Endodermal cell (in vitro differentiated cells): ENCODE results near the gene GRK1. TPM values are rescaled to one million over a fixed set of nuclear protein-coding genes. Genes with fewer than 3 reads are reported as not detected.

Experiments used
- DNase-seq: peaks from one replicate; pipeline ENCODE4 v3.0.0-alpha.2; 2017
- H3K27ac ChIP-seq: 2 replicates; pipeline ENCODE4 v1.5.1; 2013; ENCODE audit warnings: mild to moderate bottlenecking, low read depth, low read length, moderate library complexity
- H3K27me3 ChIP-seq: 2 replicates; pipeline ENCODE4 v1.6.1; 2013; ENCODE audit warnings: mild to moderate bottlenecking, low read length, moderate library complexity; ENCODE audit not compliant: insufficient read depth, control insufficient read depth, poor library complexity, severe bottlenecking
- H3K36me3 ChIP-seq: 2 replicates; pipeline ENCODE4 v1.7.0; 2013; ENCODE audit warnings: mild to moderate bottlenecking, low read length, moderate library complexity; ENCODE audit not compliant: control insufficient read depth, insufficient read depth
- H3K4me1 ChIP-seq: one replicate; pipeline ENCODE4 v1.7.0; 2013; ENCODE audit warnings: low read length; ENCODE audit not compliant: control insufficient read depth, insufficient read depth
- H3K4me3 ChIP-seq: 2 replicates; pipeline ENCODE4 v1.5.1; 2013; ENCODE audit warnings: mild to moderate bottlenecking, low read length, moderate library complexity
- H3K9ac ChIP-seq: 2 replicates; pipeline ENCODE4 v1.6.1; 2013; ENCODE audit warnings: mild to moderate bottlenecking, low read length, moderate library complexity; ENCODE audit not compliant: poor library complexity, severe bottlenecking; ENCODE audit errors: extremely low read depth
- H3K9me3 ChIP-seq: 2 replicates; pipeline ENCODE4 v1.6.1; 2013; ENCODE audit warnings: mild to moderate bottlenecking, low read length, moderate library complexity; ENCODE audit not compliant: control insufficient read depth
- H3K27ac Mint-ChIP-seq: 2 replicates; pipeline ENCODE4 v1.8.0; 2020; ENCODE audit warnings: mixed read lengths
- H3K27me3 Mint-ChIP-seq: 2 replicates; pipeline ENCODE4 v1.8.0; 2021; ENCODE audit warnings: mild to moderate bottlenecking, mixed read lengths; ENCODE audit not compliant: insufficient read depth
- H3K36me3 Mint-ChIP-seq: 2 replicates; pipeline ENCODE4 v1.8.0; 2020; ENCODE audit warnings: low read depth, mixed read lengths
- H3K4me1 Mint-ChIP-seq: 2 replicates; pipeline ENCODE4 v1.8.0; 2020; ENCODE audit warnings: mixed read lengths
- H3K4me3 Mint-ChIP-seq: 2 replicates; pipeline ENCODE4 v1.8.0; 2020; ENCODE audit warnings: mild to moderate bottlenecking, moderate library complexity, mixed read lengths
- H3K9me3 Mint-ChIP-seq: 2 replicates; pipeline ENCODE4 v1.8.0; 2020; ENCODE audit warnings: mild to moderate bottlenecking, mixed read lengths
- WGBS, 2 experiments: methylation state at CpG; one replicate each; pipeline versions ENCODE4 v1.1.5 to v1.1.7; 2013; ENCODE audit warnings: missing lambda C conversion rate in 2 of 2, mixed read lengths in 1 of 2; ENCODE audit not compliant: insufficient coverage in 1 of 2, insufficient read length in 1 of 2; 5-methylcytosine and 5-hydroxymethylcytosine counted together
- total RNA-seq, 2 donors: library from RNA; stranded (reverse); fragmentation: NEBNext Ultra II Directional in 1 of 2; extraction: Animal tissue kit (Norgen Biotek cat#: 25700) in 1 of 2; gene quantifications; 2 replicates in 1 of 2; 3 replicates in 1 of 2; pipeline ENCODE4 v1.2.1, GENCODE V29; 2021
- TF ChIP-seq, protein P1 (sequence below): fragments of 200-600 bp; sonication (generic); conservative IDR thresholded peaks from 2 replicates; pipeline ENCODE4 v1.5.0; 2021; ENCODE audit warnings: antibody characterized with exemption, mild to moderate bottlenecking

GRK1 gene
- total RNA-seq, 2 donors from 2014 or later, result 1.7 to 2.5 TPM

DNA sequence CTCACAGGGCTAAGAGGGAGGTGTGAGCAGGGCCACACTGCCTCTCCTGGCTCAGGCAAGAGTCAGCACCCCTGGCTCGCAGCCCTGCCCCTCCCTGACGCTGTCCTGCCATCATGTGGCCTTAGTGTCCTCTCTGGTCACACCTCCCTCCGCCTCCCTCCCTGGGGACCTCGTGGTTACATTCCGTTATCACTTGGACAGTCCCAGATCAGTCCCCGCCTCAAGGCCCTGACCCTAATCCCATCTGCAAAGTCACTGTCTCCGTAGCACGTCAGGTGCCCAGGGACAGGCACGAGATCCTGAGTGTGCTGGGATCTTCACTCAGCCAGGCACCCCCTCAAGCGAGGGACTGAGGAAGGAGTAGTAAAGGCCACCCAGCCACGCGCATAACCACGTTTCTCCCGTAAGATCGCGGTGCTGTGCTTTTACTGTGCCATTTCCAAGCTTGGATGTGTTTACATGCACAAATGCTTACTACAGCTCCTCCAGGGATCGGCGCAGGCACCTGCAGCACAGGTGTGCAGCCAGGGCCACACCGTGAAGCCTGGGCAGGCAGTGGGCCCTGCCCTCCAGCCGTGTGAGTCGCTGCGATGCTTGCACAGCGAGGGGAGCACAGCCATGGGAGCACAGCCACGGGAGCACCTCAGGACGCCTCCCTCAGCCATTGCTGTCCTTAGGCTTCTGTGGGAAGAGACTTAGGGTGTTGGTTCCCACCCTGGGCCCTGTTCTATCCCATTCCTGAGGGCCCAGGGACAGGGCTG is 81.3 kb downstream of the GRK1 start:
- H3K9me3 Mint-ChIP-seq, result peaks cover 8% of the 10 kb centered on the region
- no peak for DNase-seq
- H3K36me3 Mint-ChIP-seq, result no peaks in the 10 kb centered on the region
- Histone ChIP-seq H3K9ac (no peak overlapping the region), H3K36me3 (no peaks in the 10 kb centered on the region), H3K9me3 (peaks cover 6% of the 10 kb centered on the region), H3K27ac (no peak overlapping the region), H3K4me3 (no peak overlapping the region), H3K4me1 (no peaks in the 10 kb centered on the region), H3K27me3 (no peaks in the 10 kb centered on the region)
- no peak overlapping the region for H3K4me3 Mint-ChIP-seq
- WGBS, 2 experiments, result 87 to 88% methylated on average over 23 to 25 of the region's 25 CpGs
- no peak overlapping the region for H3K27ac Mint-ChIP-seq
- H3K27me3 Mint-ChIP-seq, result peaks cover 2% of the 10 kb centered on the region
- H3K4me1 Mint-ChIP-seq, result no peaks in the 10 kb centered on the region
- TF ChIP-seq, protein P1, sequence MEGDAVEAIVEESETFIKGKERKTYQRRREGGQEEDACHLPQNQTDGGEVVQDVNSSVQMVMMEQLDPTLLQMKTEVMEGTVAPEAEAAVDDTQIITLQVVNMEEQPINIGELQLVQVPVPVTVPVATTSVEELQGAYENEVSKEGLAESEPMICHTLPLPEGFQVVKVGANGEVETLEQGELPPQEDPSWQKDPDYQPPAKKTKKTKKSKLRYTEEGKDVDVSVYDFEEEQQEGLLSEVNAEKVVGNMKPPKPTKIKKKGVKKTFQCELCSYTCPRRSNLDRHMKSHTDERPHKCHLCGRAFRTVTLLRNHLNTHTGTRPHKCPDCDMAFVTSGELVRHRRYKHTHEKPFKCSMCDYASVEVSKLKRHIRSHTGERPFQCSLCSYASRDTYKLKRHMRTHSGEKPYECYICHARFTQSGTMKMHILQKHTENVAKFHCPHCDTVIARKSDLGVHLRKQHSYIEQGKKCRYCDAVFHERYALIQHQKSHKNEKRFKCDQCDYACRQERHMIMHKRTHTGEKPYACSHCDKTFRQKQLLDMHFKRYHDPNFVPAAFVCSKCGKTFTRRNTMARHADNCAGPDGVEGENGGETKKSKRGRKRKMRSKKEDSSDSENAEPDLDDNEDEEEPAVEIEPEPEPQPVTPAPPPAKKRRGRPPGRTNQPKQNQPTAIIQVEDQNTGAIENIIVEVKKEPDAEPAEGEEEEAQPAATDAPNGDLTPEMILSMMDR, result no peak

DNA sequence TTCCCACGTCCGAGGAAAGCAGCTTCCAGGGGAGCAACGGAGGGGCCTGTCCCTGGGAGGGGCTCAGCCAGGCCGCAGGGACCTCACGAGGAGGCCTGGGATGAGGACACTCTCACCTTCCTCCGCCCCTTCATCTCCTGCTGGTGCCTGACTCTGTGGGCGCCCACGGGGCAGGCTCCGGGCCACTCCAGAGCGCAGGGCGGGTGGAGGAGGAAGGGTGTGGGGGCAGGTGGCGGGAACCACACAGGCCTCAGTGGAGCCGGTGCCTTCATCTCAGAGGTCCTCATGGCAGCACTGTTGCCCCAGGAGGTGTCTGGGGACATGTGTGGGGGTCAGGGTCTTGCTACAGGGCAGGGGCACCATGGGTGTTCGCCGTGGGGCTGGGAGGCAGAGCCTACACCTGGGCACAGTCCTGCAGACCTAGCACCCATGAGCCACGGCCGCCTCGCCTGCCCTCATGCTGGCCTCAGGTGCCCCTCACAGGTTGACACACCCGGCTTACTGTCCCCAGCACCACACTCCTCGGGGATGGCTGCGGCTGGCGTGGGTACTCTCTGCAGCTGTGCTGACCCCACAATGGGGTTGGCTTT is 81.9 kb downstream of the GRK1 start:
- WGBS, 2 experiments, result 91 to 95% methylated on average over 15 to 22 of the region's 22 CpGs
- no peak for DNase-seq
- H3K36me3 Mint-ChIP-seq, result no peaks in the 10 kb centered on the region

DNA sequence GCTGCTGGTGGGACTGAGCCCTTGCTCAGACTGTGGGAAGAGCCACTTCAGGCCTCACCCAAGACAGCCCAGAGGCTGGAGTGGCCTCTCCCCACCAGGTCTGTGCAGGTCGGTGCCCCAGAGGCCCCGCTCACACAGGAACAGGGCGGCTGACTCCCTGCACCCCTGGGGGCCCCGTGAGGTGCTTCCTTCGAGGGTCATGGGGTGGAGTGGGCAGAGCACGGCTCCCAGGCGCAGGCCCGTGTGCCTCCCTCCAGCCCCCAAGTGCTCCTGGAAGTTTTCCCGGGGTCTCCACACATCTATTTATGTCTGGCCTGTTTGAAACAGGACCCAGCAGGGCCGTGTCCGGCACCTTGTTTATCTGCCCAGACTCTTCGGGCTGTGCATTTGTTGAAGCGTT is 82.5 kb downstream of the GRK1 start:
- no peaks in the 10 kb centered on the region for H3K4me1 Mint-ChIP-seq

More for the DNA sequence above, 81.9 kb downstream of the GRK1 start:
- Histone ChIP-seq H3K9ac (no peak overlapping the region), H3K4me3 (no peak overlapping the region), H3K36me3 (no peaks in the 10 kb centered on the region), H3K27ac (no peak overlapping the region), H3K4me1 (no peaks in the 10 kb centered on the region), H3K9me3 (peaks cover 6% of the 10 kb centered on the region), H3K27me3 (no peaks in the 10 kb centered on the region)
- Mint-ChIP-seq H3K27ac (no peak overlapping the region), H3K4me3 (no peak overlapping the region), H3K9me3 (peaks cover 8% of the 10 kb centered on the region), H3K27me3 (peaks cover 2% of the 10 kb centered on the region), H3K4me1 (no peaks in the 10 kb centered on the region)
- TF ChIP-seq, protein P1, result no peak

More for the DNA sequence above, 82.5 kb downstream of the GRK1 start:
- Mint-ChIP-seq H3K9me3 (peaks cover 8% of the 10 kb centered on the region), H3K27me3 (peaks cover 2% of the 10 kb centered on the region), H3K36me3 (no peaks in the 10 kb centered on the region), H3K27ac (no peak overlapping the region), H3K4me3 (no peak overlapping the region)
- Histone ChIP-seq H3K27me3 (no peaks in the 10 kb centered on the region), H3K36me3 (no peaks in the 10 kb centered on the region), H3K4me1 (no peaks in the 10 kb centered on the region), H3K9ac (no peak overlapping the region), H3K27ac (no peak overlapping the region), H3K9me3 (peaks cover 6% of the 10 kb centered on the region), H3K4me3 (no peak overlapping the region)
- no peak for DNase-seq
- WGBS, 2 experiments, result 93 to 95% methylated on average over 8 to 13 of the region's 13 CpGs
- TF ChIP-seq, protein P1, result no peak
